Occipital lobe (tissue), 2 donors: Measurements from ENCODE around the gene GSE1. TPM values are rescaled to one million over a fixed set of nuclear protein-coding genes. Genes with fewer than 3 reads are reported as not detected.

Source experiments
- DNase-seq: peaks from one replicate; lab custom pipeline; 2025; lab: John Stamatoyannopoulos, UW
- total RNA-seq: library from RNA; depleted of rRNA; stranded (reverse); fragments of >200 nt; gene quantifications from one replicate; pipeline ENCODE4 v1.2.3, GENCODE V29; 2014

GSE1 gene
- total RNA-seq, 1 donor from 2014 or later: 18.4 TPM

DNA sequence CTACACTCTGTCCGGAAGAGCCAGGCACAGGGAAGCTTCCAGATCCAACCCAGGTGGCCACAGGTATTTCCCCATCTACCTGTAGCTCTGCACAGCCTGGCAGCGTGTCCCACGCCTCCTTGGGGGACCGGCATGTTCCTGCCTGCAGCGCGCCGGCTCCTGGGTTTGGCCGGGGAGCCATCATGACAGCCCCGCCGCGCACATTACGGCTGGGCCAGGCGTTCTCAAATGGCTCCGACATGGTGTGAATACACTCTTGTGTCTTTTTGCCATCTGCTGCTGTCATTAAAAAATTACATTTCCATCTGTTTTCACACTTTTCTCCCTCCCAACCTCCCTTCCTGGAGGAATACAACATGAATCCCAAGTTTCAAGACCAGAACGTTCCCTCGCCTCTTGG, 83.7 kb downstream of the GSE1 start:
- DNase-seq: no peak

DNA sequence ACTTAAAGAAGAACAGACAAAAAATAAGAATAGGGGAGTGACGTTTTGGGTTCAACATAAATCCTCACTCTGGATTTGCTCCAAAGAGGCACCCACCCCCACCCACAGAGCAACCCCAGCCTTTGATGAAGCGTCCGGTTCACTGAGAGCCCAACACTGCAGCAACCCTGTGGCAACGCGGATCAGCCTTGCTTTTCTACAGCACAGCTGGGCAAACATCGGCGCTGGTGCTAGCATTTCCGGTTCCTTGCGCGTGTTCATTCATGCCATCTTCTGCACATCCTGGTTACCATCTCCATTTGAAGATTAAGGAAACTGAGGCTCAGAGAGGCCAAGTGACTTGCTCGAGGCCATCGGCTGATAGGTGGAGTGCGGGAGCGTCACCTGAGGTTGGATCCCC, 84.3 kb downstream of the GSE1 start:
- DNase-seq: no peak

DNA sequence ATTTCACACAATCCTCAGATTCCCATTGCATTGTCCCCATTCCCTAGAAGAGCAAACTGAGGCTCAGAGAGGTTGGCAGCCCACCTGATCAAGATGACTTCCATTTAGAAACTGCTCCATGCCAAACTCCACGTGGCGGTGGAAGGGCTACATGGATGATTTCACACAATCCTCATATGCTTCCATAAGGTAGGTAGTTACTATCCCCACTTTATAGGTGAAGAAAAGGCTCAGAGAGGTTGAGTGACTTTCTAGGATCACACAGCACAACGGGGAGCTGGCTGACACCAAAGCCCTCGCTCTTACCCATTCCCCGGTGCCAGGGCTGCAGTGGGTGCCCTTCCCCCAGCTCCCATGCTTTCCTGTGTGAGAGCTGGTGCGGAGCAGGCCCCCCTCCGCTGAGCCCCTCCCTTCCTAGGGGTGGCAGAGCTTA, 85.4 kb downstream of the GSE1 start:
- no peak for DNase-seq

DNA sequence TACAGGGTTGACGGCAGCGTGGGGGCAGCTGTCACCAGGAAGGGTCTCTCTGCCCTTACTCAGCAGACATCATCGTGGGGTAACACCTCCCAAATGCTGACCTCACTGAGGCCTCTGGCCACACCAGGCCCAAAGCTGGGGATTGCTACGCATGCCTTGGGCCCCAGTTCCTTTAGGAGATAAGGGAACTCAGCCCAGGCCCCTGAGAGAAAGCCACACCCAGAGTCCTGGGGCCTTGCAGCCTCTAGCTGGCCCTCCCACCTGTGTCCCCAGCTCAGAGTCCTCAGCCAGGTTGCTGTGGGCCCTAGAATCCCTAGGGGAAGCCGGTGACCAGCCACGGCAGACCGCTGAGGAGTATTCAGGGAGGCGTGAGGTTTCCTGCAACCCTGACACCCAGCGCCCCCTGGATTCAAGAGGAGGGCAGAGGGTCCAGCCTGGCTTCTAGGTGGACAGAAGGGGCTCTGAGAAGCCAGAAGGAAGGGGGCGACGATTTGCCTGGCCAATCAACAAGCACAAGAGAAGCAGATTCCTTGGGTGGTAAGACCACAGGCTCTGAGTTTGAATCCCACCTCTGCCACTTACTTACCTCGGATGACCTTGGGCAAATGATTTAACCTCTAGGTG, 85.9 kb downstream of the GSE1 start:
- DNase-seq: no peak

DNA sequence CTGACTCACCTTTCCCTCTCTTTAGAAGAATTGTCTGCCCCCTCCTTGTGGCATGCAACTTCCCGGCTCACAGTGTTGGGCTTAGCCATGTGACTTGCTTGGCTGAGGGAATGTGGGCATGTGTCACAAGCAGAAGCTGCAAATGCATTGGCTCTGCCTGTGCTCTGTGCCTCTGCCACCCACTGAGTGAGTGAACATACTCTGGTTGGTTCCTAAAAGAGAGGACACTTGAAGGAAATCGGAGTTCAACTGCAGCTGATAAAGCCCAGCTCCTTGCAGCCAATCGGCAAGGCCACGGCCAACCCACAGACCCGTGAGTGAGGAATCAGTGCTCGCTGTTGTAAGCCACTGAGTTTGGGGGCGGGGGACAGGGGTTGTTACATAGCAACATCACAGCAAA, 86.5 kb downstream of the GSE1 start:
- peak; percentile 63 for DNase-seq

DNA sequence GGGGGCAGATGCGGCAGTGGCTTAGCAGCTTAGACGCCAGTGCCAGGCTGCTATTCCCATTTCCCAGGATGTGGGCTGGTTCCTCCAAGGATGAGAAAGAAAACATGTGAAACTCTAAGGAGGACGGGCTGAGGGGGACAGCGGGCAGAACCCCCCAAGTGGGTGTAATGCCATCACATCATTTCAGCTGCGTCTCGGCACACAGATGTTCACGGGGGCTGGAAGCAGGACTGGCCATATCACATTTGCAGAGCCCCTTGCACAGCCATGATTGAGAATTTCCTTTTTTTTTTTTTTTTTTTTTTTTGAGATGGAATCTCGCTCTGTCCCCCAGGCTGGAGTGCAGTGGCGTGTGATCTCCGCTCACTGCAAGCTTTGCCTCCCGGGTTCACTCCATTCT, 90.9 kb downstream of the GSE1 start:
- DNase-seq: no peak

DNA sequence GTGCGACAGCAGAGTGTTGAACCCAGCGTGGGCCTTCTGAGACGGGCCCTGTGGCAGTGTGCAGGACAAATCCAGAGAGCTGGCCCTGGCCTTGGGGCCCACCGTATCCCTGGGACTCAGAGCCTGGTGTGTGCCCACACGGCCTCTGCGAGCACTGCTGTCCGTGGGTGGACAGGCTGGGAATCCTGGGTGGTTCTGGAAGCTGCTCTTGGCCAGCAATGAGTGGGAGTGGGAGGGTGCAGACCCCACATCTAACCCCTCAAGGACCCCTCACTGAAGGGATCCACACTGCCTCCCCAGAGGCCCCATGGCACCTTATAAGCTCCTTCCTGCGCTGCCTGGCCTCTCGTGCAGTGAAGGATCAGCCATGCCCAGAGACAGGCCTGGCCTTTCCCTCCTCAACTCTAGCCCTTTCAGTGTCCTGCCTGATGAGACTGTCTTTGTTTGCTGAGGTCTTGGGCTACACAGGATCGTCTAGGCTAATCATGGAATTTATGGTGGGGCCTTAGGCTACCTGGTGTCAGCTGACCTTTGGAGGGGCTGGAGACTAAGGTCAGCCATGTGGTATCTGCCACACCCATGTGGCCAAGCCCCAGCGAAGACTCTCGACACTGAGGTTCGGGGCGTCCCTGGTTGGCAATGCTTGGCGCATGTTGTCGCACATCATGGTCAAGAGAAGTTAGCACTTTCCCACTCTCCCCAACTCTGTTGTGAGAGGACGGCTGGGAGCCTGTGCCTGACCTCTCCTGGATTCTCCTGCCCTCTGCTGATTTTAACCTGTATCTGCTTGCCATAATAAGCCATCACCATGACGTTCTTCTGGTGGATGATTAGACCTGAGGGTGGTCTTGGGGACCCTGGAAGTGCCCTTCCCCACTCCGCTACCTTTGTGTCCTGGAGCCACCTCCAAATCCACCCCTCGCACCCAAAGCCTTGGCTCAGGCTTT, 92.1 kb downstream of the GSE1 start:
- DNase-seq: no peak

DNA sequence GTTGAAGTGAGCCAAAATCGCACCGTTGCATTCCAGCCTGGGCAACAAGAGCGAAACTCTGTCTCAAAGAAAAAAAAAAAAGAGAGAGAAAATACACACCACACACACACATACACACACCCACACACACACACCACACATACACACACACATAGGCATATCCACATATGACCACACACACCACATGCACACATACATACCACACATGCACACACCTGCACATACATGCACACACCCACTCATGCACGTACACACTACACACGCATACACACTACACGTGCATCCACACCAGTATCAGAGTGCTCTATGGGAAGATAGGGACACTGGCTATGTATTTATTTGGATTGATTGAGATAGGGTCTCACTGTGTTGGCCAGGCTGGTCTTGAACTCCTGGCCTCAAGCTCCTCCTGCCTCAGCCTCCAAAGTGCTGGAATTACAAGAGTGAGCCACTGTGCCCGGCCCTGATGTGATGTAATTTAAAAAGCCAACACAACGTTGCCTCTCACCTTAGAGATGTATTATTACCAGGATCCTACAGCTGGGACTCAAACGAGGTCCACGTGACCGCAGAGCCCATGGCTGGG, 93.4 kb downstream of the GSE1 start:
- DNase-seq: no peak

DNA sequence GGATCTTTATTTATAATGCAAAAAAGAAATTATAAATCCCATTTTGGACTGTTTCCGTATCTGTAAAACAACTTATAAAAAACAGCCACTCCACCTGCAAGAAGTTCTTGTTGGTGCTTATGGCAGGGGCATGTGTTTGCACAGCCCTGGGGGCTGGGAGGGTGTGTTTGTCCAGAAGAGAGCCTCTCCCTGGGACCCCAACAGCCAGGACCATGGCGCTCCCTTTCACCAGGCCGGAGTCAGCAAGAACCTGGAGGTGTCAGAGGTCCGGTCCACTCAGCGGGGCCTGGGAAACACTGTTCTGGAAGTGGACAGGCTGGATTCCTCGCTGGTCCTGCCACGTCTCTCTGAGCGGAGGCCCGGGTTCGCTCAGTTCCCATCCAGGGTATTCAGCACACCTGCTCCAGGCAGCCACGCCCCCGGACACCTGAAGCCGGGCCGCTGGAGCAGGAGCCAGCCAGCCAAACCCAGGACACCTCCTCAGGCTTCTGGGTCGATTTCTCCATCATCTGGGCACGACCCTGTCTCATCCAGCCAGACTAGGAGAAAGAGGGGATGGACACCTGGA, 94.5 kb downstream of the GSE1 start:
- DNase-seq: no peak

DNA sequence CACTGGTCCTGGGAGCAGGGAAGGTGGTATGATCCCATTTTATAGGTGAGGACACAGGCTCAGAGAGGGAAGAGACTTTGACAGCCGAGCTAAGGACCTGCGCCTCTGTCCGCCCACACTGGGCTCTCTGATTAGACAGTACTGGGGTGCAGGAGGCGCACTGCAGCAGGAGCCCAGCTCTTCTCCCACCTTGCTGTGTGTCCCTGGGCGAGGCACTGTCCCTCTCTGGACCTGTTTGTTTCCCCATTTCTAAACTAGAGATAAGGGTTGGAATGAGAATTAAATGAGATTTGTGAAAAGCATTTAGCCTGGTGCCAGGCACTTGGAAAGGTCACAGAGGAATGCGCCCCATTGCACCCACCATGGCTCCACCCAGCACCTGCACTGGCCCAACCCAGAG, 95.2 kb downstream of the GSE1 start:
- no peak for DNase-seq

DNA sequence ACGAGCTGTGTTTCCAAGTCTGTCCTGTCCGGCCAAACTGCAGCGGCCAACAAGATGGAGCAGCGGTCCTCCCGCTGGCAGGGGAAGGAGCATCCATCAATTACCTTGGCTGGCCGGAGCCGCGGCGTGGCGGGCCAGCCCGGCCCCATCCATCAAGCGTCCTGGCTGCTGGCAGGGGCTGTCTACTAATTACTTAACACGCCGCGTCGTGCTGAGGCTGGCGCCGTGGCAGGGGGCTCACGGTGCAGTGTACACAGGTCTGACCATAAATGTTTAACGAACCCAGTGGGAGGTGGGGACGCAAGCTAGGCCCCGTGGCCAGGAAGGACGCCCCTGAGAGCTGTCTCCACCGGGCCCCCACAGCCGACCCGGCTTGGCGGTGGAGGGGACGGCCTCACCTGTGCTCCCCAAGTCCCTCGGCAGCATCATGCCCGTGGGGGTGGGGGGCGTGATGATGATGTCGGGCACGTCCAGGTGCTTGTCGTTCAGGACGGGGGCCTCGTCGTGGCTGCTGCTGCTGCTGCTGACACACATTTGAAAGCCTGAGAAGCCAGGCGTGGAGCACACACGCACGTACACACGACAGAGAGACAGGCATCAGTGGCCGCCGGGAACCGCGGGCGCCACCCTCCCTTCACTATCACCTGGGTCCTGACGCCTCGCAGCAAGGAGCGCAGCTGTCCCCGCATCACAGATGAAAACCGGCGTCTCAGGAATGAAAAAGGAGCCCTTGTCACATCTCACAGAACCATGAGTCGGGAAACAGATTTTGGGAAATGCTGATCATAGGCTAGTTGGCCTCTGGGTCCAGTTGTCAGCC, 96.9 kb downstream of the GSE1 start:
- no peak for DNase-seq

DNA sequence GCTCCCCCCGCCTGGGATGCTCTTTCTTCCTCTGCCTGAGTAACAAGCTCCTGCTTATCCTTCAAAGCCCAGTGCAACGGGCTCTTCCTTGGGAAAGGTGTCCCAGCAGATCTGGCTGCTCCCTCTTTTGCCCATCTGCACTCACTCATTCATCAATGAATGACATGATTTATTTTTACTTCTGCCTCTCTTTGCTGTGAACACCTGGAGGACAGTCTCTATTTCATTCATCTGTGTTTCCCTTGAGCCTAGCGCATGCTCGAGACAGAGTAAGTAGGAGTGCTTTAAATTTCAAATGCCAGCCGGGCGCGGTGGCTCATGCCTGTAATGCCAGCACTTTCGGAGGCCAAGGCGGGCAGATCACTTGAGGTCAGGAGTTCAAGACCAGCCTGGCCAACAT, 97.6 kb downstream of the GSE1 start:
- no peak for DNase-seq

DNA sequence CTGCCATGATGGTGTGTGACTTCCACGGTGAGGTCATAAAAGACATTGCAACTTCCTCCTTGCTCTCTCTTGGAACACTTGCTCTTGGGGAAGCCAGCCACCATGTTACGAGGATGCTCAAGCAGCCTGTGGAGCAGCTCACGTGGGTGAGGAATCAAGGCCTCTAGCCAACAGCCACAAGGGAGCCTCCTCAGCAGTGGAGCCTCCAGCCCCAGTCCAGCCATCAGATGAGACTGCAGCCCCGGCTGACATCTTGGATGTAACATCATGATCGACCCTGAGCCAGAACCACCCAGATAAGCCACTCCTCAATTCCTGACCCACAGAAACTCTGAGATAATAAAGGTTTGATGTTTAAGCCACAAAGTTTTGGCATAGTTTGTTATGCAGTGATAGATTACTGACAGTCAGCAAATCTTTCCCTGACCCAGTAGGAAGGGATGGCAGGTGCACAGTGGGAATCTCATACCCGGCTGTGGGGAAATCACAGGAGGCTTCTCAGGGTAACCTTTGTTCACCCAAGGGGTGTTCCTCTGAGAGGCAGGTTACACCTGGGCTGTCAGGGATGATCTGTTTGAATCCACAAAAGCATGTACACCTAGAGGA, 99.0 kb downstream of the GSE1 start:
- DNase-seq: no peak

DNA sequence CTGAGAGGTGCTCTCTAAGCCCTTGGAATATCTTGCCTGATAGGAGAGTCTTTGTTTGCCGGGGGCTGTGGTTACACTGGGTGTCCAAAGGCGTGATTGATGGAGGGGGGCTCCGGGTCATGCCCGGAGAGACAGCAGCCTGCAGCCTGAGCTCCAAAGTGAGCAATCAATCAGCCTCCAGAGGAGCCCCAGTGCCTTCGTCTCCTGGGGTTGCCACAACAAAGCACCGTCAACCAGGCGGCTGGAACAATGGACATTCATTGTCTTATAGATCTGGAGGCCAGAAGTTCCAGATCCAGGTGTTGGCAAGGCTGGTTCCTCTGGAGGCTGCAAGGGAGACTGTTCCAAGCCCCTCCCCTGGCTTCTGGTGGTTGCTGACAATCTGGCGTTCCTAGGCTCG, 99.7 kb downstream of the GSE1 start:
- DNase-seq: no peak

DNA sequence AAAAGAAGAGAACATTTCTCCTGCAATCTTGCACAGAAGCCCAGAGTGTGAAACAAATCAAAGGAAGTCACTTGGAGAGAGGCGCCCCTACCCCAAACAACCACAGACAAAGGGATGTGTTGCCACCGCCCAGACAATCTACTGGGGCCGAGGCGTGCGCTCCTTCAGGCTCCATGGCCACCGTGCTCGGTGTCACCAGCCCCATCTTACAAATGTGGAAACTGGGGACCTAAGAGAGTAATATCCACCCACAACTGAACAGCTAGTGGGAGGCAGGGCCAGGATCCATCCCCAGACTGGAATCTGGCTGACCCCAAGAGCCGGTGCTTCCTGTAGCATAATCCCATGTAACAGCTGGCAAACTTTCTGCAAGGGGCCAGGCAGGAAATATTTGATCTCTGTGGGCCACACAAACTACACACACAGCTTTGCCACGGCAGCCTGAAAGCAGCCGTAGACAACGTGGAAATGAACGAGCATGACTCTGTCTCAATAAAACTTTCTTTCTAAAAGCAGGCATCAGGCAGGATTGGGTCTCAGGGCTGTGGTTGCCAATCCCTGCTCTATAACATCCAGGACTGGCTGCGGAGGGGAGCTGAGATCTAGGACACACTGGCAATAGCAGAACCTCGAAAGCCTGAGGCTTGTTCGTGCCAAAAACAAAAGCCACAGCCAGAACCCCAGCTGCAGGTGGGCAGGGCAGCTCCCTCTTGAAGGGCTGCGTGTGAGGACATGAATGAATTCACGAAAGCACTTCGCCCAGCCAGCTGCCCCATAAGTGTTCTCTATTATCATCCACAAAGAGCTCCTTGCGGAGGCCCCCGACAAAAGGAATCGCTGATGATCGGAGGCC, 102.3 kb downstream of the GSE1 start:
- DNase-seq: no peak

DNA sequence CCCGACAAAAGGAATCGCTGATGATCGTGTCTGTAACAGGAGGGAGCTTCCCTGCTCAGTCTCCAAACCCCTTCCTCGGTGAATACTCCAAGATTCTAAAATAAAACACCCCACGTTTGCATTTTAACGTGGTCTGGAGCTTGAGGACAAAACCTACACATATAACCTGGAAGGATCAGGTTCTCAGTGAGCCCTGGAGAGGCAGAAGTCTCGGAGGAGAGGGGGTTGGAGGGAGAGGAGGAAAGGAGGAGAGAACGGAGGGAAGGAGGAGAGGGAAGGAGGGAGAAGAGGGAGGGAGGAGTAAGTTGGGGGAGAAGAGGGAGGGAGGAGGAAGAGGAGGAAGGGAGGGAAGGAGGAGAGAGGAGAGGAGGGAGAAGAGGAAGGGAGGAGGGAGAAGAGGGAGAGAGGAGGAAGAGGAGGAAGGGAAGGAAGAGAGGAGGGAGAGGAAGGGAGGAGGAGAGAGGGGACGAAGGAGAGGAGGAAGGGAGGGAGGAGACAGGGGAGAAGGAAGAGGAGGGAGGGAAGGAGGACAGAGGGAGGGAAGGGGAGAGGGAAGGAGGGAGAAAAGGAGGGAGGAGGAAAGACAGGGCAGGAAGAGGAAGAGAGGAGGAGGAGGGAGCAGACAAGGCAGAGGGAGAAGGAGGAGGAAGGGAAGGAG, 103.0 kb downstream of the GSE1 start:
- no peak for DNase-seq

DNA sequence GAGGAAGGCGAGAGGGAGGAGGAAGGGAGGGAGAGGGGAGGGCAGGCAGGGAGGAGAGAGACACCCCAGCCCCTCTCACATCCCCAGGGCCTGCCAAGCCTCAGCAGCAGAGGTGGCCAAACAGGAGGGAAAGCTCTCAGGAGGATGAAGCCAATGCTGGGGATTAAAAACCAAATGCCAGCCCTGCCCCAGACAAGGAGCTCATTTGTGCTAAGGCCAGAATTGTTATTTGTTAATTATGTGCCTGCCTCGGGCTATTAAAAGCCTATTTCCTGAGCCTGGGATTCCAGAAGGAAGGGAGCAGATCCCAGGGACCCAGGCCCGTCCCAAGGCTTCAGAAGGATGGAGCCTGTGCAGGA, 103.5 kb downstream of the GSE1 start:
- no peak for DNase-seq

DNA sequence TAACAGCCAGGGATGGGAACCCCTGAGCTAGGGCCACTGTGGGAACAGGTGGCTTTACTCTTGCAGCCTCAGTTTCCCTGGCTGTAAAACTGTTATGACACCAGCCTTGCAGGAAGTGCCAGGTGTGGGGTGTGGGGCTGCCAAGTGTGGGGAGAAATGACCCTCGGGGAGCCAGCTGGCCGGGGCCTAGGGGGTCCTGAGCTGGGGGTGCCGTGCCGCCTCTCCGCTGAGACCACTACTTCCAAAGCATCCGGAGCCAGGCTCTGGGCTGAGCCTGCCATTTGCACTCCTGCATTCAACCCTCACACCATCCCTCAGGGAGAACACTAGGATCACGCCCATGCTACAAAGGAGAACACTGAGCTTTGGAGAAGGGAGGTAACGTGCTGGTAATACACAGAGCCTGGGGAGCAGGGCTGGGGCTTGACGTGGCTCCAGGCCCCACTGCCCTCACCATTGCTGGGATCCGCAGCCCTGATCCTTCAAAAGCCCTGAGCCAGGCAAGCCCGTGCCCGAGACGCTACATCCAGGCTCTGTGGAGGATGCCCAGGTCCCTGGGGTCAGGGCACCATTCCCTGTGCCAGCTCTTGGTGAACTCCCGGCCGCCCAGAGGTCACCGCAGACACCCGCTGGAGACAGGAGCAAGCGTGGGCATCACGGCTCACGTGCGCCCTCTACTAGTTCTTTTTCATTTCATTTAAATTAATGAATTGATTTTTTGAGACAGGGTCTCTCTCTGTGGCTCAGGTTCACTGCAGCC, 104.5 kb downstream of the GSE1 start:
- DNase-seq: peak; percentile 22

DNA sequence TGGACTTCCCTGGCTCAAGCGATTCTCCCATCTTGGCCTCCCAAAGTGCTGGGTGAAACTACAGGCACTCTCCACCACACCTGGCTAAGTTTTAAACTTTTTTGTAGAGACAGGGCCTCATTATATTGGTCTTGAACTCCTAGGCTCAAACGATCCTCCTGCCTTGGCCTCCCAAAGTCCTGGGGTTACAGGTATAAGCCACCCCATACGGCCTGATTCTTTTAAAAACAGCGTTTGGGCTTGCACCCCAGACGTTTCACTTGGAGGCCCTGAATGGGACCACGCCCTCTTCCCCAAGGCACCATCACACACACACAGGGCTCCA, 105.0 kb downstream of the GSE1 start:
- no peak for DNase-seq
